Measurements from ENCODE around the gene RFX6.
"Not testable (repeated sequence)": the region's sequence is repeated elsewhere in the genome, so short reads cannot be mapped to it uniquely, and the experiment has no call there.

Gene RFX6

DNA sequence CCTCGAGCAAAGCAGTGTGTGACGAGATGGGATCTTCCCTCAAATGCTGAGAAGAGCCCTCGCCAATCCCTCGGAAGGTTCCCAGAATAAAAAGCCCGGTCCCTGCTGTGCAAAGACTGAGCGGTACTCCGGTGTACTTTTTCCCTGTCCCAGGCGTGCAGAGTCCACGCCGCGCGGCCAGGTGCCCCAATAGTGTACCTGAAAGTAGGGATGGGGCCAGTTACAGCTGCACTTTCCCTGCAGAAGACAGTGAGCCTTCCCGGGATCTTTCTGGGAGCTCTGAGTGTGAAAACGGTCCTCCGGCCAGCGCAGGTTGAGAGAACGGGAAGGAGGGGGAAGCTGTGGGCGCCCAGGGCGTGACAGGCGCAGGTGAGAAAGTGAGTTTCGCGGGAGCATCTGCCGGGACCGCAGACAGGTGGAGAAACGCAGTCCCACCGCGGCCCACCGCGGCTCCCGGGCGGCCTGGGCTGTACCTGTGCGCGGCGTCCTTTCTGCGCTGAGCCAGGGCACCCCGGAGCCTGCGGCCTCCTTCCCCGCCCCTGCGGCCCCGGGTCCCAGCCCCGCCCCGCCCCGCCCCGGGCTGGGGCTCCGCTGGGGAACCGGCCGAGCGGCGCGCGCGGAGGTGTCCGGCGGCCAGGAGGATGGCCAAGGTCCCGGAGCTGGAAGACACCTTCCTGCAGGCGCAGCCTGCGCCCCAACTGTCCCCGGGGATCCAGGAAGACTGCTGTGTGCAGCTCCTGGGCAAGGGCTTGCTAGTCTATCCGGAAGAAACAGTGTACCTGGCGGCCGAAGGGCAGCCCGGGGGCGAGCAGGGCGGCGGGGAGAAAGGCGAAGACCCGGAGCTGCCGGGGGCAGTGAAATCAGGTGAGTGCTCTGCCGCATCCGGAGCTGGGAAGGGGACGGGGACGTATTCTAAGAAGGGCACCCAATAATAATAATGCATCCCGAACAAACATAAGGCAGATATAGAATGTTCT is at the start of gene RFX6:
RFX6 (plus strand) TSS at position 608 of the 977 bp plus-strand sequence; CDS start at position 642, 34 bp downstream.
- no peak for DNase-seq

DNA sequence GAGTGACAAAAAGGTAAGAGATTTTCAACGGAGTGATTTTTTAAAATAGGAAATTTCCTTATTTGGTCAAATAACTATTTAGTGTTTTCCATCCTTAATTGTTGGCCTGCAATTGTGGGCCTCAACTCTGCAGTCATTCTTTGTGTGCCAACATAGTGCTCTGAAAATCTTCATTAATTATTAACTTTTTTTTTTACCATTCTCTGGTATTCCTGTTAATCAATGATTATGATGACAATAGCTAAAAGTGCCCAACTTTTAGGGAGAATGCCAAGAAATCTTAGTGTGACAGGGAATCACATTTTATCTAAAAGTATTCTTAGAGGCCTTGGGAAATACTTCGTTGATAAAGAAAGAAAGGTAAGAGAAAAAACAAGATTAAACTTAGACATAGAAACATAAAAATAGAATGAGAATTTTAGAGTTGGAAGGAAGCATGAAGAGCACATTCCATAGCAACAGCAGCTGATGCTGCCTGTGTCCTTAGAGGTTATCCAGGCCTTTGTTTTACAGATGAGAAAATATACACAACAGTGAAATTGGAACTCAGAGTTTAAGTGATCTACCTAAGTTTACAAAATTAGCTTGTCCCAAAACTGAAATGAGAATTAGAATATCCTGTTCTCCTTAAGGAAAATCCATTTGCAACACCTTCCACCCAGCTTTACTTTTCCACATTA is 49.3 kb upstream of the RFX6 start:
- DNase-seq: no peak

- no peak for DNase-seq
Observed at GRCh38 chr6:116828983-116829382, 48.1 kb upstream of the RFX6 start, which contains the start of gene GPRC6A. Gene GPRC6A (minus strand): TSS chr6:116829083. CDS start chr6:116829013, 70 bp downstream.

DNA sequence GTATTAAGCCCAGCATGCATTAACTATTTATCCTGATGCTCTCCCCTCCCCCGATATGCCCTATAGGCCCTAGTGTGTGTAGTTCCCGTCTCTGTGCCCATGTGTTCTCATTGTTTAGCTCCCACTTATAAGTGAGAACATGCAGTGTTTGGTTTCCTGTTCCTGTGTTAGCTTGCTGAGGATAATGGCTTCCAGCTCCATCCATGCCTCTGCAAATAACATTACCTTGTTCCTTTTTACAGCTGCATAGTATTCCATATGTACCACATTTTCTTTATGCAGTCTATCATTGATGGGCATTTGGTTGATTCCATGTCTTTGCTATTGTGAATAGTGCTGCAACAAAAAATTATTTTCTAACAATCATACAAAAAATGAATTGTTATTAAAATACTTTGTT is 42.5 kb upstream of the RFX6 start:
- not testable (repeated sequence) for DNase-seq

DNA sequence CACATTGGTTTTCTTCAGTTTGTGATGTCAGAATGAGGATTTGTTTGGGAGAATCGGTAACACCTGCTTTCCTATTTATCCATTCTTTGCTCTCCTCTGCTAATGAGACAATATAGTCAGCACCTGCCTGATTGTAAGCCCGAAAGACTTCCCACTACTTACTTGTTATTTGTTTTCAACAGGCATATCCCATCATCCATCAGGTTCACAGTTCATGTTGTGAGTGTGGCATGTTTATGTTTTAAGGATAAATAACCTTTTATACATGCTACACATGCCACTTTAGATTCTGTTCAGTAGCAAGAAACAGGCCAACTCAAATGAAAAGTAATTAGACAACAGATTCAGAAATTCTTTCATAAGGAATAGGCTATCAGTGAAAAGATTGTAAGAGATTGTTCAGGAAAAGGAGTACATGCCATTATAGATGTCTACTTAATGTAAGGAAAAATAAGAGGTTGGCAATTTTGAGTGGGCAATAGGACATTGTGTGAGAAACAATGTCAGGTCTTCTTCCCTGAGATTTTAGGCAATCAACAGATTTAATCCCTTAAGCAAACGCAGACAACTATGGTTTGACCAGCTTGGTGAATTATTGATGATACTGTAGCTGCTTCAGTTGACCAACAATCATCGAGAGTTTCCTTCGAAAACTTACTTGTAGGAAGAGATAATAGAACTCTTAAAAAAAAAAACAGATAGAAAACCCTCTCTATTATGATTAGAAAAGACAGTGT is 40.3 kb upstream of the RFX6 start:
- DNase-seq: no peak

DNA sequence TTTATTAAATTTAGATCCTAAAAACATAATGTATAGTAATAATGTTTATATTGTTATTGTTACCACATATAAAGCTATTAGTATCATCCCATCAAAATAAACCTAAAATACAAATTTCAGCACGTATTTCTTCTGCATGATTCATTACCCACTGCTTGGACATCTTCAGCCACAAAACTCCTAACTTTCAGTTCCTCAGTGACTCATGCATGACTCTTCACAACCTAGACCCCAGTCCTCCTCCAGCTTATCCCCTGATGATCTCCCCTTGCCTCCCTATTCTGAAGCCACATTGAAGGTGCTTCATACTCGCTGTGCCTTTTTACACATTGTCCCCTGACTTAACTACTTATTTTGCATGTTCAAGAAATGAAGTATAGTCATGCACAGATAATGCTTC is 37.0 kb upstream of the RFX6 start:
- no peak for DNase-seq

DNA sequence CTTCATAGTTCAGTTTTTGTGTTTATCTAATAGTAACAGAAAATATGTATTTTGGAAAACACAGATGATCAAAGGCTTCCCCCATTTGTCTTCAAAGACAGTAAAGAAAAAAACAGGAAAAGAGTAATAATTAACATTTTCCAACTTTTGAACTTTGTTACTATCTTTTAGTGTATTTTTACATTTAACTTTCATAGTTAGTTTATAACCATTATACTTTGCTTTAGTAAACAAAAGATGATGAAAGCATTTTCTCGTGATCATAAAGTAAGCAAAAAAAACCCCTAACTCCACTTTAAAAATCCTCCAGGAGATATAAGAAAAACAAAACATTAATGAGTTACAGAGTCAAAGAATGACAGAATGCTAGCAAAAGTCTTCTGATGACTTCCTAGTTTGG is 34.6 kb upstream of the RFX6 start:
- DNase-seq: no peak

- no peak for DNase-seq
Observed at GRCh38 chr6:116847227-116847626, 29.8 kb upstream of the RFX6 start.

GRCh38 chr6:116858060-116858459 is 19.0 kb upstream of the RFX6 start:
- no peak for DNase-seq

GRCh38 chr6:116859264-116859663 is 17.8 kb upstream of the RFX6 start:
- DNase-seq: no peak

DNA sequence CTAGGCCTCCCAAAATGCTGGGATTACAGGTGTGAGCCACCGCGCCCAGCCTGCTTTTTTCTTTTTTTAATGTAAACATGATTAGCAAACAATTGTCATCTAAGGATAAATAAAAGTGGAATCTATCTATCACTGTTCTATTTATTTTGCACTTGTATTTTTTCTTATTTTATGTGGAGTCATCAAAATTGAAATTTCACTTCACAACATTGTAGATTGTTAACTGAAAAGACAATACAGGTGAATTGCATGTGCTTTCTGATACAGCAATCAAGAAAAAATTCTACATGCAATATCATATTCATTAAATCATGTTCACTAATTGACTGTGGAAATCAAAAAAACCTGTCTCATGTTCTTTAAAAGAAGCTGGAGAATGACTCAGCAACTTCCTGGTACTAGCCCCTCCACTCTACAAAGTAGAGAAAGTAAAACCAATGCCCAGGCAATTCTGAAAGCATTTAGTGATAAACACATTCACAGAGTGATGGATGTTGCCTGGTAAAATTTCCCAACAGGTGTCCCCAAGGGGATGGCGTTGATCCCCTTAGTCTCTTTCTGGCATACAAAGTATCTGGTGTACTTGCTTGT is 10.7 kb upstream of the RFX6 start:
- no peak for DNase-seq

GRCh38 chr6:116872771-116873170 is 4.3 kb upstream of the RFX6 start:
- DNase-seq: no peak

DNA sequence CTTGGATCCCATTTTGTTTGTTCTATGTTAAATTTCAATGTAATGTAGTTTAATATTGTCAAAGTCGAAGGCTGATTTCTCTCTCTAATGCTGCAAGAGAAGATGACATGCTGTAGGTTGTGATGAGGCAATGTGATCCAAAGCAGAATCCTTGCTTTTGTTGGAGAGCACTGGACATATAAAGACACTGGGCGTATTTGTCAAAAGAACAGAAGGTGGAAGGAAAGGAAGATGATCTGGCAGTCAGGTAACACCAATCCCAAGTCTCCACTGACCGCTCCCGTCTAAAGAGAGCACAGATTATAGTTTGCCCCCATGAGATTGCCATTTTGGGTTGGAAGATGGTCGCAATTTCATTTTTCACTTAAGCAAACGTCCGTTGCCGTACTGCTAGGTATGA is 935 bp upstream of the RFX6 start:
- DNase-seq: no peak

DNA sequence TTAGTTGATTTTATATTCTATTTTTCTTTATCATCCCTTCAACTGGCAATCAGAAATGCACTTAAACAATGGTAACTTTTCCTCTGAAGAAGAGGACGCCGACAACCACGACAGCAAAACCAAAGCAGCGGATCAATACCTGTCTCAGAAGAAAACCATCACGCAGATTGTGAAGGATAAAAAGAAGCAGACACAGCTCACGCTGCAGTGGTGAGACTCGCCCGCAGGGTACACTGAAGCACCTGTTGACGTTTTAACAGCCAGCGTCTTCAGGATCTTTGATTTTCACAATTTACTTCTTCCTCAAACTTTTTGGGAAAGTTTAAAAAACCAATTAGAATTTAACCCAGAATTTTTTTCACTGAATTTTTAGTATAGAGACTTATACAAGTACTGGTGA is 701 bp downstream of the RFX6 start:
- DNase-seq: no peak

DNA sequence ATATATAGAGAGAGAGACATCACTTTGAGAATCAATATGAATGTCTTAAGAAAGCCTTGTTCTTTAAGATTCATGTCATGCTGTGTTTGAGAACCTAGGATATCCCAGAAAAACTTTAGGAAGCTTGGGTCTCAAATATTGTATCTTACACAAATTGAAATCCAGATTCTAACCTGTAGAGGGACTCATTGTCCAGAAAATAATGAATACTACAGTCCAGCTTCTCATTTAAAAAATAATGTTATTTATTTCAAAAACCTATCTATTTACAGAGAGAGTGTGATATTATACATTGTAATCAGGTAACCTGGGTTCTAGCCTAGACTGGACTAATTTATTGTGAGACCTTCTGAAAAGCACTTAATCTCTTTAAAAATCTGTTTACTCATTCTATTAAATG is 4.2 kb downstream of the RFX6 start:
- no peak for DNase-seq

- DNase-seq: no peak
Observed at GRCh38 chr6:116883005-116883404, 6.0 kb downstream of the RFX6 start.

GRCh38 chr6:116884530-116884929 is 7.5 kb downstream of the RFX6 start:
- DNase-seq: no peak

DNA sequence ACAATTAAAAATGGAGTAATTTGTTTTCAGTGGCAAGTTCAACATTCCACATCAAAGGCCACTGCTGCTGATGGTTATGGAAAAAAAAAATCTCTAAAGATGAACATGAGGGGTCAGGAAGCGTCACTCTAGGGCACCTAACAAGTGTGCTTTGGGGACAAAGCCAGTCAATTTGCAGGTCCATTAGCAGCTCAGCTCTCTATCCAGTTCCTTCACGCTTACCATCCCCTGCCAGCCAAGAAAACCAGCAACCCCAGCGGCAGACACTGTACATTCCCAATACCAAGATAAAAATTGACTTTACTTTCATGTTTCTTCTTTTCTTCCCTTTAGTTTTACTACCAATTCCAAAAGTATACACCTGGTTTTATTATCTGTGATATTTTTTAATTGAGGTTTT is 10.1 kb downstream of the RFX6 start:
- no peak for DNase-seq

DNA sequence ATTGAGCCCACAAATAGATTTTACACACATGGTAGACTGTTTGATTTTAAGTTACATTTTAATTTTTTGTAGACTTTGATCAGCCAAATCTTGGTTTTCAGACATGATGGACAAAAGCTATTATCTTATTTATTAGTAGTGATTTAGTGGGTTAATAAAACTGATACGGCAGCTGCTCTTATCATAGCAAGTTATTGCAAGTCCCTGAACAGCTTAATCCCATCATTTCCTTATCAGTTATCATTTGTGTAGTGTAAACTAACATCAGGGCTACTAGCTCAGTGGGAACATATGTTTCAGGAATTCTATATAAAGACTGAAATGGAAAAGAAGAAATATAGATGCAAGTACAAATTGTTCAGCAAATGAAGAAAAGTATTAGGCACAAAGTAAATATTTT is 10.9 kb downstream of the RFX6 start:
- no peak for DNase-seq

- DNase-seq: no peak
Observed at GRCh38 chr6:116888732-116889360, 11.8 kb downstream of the RFX6 start.

DNA sequence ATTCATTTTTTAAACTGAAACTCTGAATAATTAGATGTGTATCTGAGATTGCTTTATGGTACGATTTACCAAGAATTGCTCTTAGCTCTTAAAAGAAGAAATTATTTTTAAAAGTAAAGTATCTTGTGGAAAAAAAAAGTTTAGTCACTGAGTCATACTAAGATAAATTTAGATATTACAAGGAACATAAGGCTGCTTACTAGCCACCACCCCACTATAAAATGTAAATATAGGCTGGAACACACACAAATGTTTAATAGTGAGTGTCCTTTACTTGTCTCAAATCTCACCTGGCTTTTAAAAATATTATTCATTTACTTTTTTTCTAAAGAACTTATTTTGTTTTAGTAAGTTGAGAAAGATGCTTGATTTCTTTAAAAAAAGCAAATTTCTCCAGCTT is 17.6 kb downstream of the RFX6 start:
- no peak for DNase-seq

- DNase-seq: no peak
Observed at GRCh38 chr6:116895935-116896334, 18.9 kb downstream of the RFX6 start.

All from CD4-positive, alpha-beta T cell treated with Interleukin-10 for 1 hour (primary cell).